NT2/D1 (cell line): ENCODE data around the gene POTEF.
"Not testable (repeated sequence)": the region's sequence is repeated elsewhere in the genome, so short reads cannot be mapped to it uniquely, and the experiment has no call there.

Source experiments
- SUZ12 ChIP-seq: IDR thresholded peaks from 2 replicates; pipeline ENCODE4 v1.6.1; 2011; ENCODE audit not compliant: insufficient read length, insufficient read depth; ENCODE audit errors: extremely low read depth
- YY1 ChIP-seq: IDR thresholded peaks from 2 replicates; pipeline ENCODE4 v1.6.1; 2011; ENCODE audit not compliant: insufficient read length, insufficient read depth
- ZNF274 ChIP-seq: IDR thresholded peaks from 2 replicates; pipeline ENCODE4 v1.6.1; 2011; ENCODE audit warnings: mild to moderate bottlenecking, low read depth, low read length

- not testable (repeated sequence) for TF ChIP-seq ZNF274, YY1, SUZ12
Observed at GRCh38 chr2:130038265-130038603, 90.8 kb downstream of the POTEF start.
